DMS79 treated with DMSO at 0.1 percent for 48 hours (cell line): Measurements from ENCODE around the gene GRID1.

Experiments used
- DNase-seq: peaks from one replicate; lab custom pipeline; 2025; lab: John Stamatoyannopoulos, UW

Gene GRID1

DNA sequence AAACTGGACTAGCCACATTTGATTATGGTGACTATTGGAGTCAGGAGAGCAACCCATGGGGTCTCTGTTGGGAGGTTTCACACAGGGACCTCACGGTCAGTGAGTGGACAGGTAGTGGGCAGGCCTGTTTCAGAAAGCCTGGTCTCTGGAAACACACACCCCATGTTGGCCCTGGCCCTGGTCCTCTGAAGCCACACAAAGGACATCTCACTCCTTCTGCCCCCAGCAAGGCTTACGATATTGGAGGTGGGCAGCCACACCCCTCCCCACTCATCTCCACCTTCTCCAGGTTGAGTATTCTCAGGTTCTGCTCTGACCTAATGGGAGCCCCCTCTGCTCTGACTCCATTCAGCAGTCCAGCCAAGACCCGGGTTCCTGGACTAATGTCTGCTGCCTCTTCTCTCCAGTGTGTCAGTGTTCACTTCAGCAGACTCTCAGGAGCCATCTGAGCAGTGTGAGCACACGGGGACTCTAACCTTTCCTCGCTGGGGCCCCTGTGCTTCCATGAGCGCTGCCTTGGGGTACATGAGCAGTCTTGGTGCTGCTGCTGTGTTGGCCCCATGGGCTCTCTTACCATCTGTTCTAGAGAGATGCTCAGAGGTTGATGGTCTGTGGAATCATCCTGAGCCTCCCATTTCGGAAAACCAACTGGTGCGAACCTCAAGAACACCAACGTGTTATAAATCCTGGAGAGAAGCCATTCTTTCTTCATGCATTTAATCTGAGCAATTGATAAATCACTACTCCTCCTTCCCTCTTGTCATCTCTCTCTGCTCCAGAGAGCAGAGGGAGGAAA is 748.6 kb downstream of the GRID1 start:
- no peak for DNase-seq

DNA sequence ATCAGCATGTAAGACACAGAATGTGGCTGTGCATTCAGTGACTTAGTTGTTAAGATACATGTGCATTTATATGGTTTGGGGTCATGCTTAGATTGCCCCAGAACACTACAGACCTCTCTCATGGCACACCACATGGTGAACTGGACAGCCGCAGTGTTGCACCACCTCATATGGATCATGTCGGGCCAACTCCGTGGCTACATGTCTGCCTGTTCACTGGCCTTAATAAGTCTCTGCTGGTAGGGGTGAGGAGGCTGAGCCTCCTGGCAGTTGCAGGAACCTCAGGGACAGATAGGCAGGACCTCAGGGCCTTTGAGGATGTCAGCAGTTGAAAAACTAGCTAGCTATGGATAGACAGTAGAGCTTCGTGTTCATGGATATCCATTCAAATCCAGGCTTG is 751.0 kb downstream of the GRID1 start:
- no peak for DNase-seq

- DNase-seq = no peak
Observed at GRCh38 chr10:85614981-85615380, 751.6 kb downstream of the GRID1 start.

DNA sequence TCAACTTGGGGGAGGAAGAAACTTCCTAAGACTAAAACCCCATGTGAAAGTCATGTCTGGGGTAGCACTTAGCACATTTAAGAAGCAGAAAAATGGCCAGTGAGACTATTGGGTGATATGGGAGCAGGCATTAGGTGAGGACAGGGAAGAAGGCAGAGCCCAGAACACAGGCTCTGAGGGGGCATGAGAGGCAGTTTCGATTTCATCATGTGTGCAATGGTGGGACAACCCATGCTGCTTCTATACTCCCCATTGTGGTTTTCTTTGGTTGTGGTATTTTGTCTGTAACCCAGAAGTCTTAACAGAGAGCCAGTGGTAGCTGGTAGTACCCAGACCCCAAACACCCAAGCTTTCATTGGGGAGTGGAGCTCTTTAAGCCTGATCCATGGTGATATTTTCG is 752.0 kb downstream of the GRID1 start:
- no peak for DNase-seq

DNA sequence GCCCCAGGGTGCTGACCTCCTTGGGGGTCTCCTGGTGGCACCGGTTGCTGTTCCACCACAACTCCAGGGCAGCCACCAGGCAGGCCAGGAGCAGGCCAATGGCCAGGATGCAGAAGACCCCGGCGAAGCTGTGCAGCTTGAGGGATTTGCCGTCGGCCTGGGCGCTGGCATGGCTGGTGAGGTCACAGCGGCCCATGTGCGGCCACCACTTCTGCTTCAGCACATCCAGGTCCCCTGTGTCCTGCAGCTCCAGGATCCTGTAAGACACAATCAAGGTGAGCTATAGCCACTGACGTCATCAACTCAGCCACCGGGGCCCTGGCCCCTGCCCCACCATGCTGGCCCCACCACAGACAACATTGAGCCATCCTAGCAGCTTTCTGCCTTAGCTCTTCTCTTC is 753.2 kb downstream of the GRID1 start:
- DNase-seq = no peak

DNA sequence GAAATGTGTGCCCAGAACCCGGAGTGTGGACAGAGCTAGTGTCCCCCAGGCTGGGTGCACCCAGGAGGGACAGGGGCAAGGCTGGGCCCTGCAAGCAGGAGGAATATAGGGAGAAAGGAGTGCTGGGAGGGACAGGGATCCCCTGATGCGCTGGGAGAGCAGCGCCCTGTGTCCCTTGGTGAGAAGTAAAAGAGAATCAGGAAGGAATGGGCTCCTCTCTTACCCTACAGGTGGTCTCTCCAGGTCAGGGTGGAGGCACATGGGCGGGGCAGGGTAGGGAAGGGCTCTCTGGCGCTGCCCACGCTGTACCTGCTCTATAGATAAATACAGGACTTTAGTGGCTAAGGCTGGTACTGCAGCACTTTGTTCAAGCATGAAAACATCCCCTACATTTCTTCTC is 753.8 kb downstream of the GRID1 start:
- DNase-seq = no peak

DNA sequence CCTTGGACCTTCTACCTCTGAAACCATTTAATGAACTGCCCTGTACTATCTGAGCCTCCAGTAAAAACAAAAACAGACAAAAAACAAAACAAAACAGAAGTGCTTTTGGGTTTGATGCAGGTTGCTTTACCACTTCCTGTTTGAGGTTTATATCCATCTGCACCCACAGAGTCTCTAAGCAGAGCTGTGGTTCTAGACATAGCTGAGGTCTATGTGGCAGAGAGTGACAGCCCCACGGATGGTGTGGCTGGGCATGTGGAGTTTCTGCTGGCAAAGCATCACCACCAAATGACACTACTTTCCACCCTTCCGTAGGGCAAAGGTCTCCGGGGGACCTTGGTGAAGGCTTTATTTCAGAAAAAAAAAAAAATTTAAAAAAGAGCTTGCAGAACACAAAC is 754.2 kb downstream of the GRID1 start:
- DNase-seq = no peak

- no peak for DNase-seq
Observed at GRCh38 chr10:85611746-85612377, 754.7 kb downstream of the GRID1 start.

GRCh38 chr10:85611093-85611740 is 755.4 kb downstream of the GRID1 start:
- DNase-seq = no peak

DNA sequence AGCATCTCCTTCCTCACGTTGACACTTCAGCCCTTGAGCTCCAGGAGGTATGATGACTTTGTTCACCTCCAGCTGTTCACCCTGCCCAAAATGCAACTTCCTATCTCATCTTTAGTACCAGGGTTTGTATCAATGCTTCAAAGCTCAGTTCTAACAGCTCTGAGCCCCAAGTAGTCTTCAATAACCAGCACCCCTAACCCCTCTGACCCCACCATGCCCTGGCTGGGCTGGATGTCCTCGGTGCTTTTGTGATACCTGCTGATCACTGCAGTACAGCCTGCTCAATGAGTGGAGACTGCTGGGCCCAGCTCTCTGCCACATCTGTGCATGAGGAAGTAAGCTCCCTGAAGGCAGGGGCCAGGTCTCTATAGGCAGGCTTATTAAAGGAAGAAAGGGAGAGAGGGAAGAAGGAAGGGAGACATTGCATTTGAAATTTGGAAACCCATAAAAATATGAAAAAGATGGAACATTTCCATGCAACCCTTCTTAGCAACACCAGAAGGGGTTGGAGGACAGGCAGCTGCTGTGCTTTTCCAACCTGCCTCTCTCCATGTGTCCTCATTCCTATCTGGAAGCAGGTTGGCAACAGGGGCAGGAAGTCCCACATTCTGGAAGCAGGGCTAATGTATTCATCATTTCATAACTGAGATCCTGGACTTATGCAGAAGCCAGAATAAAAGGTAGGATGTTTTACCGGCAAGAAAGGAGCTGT is 756.1 kb downstream of the GRID1 start:
- DNase-seq = no peak

GRCh38 chr10:85609509-85609908 is 757.1 kb downstream of the GRID1 start:
- DNase-seq = no peak

GRCh38 chr10:85608706-85609105 is 757.9 kb downstream of the GRID1 start:
- no peak for DNase-seq

- no peak for DNase-seq
Observed at GRCh38 chr10:85607043-85607695, 759.4 kb downstream of the GRID1 start.

DNA sequence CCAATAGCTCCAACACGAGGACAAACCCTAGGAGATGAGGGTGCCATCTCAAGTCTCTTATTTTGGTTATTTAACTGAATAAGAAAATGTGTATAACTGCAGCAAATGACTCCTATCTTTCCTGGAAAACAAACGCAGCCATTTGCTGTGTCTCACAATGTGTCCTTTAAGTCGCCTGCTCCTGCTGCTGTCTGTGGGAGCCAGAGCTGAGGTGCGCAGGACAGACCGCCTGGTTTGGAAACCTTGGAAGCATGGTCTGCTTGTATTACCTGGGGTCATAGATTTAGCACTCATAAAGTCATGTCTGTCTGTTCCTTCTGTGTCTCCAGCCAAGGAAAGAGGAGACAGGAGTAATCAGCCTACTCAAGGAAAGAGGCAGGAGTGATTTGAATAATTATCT is 760.2 kb downstream of the GRID1 start:
- DNase-seq = no peak

DNA sequence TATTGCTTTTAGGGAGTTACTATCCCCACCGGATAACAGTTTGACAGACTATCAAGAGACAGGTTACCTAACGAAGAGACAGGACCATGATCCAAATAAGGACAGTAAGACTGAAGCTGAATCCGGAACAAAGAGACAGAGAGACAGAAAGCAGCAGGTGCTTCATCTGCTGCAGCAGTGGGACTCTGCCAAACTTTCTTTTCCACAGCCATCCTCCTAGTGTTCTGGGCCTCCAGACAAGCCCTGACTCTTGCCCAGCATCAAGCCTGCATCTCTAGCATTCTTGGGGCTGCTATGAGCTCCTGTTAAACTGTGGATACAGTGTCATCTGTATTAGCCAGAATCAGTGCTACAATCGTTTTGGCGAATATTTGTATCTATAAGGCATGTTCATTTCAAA is 761.7 kb downstream of the GRID1 start:
- no peak for DNase-seq

- DNase-seq = no peak
Observed at GRCh38 chr10:85604136-85604725, 762.4 kb downstream of the GRID1 start.

- DNase-seq = no peak
Observed at GRCh38 chr10:85603151-85603940, 763.2 kb downstream of the GRID1 start.

- no peak for DNase-seq
Observed at GRCh38 chr10:85602713-85603112, 763.9 kb downstream of the GRID1 start.

DNA sequence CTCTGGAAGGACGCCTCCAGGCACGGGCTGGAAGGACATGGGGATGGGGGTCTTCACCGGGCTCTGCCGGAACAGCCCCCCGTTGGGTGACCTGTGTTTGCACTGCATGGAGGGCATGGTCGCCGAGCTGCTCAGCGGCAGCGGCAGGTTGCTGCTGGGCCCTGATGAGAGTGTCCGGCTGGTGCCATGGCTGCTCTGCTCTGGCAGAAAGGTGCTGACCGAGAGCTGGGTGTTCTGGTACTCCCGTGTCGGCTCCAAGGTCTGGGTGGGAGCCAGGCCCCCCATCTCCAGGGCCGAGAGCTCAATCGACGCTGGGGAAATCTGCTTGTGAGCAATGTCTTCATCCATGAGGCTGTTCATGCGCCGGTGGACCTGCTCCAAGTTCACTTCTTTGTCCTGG is 764.3 kb downstream of the GRID1 start:
- no peak for DNase-seq

GRCh38 chr10:85601526-85601925 is 765.1 kb downstream of the GRID1 start:
- DNase-seq = no peak

DNA sequence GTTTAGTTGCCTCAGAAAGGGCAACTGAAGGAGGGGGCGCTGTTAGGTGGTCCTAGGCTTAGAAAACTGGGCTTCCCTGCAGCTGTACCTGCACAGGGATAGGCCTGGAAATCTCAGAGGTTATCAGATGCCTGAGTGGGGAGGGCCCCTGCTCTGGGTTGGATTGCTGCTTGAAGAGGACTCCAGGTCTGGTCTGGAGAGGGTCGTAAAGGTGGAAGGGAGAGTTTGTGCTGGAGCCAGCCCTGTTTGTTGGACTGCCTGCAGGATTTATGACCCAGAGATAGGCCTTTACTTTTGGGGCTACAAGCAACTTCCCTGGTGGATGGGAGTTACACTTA is 765.9 kb downstream of the GRID1 start:
- DNase-seq = peak; percentile 1
